Inferior parietal cortex (tissue), 1 donor: ENCODE results near the gene LIX1L.
A peak's percentile ranks its signal among the peaks of the same experiment; 100 is the strongest.

Source experiments
- DNase-seq: peaks from one replicate; pipeline ENCODE4 v3.0.0-alpha.2; 2016; ENCODE audit errors: extremely low spot score

The LIX1L gene

DNA sequence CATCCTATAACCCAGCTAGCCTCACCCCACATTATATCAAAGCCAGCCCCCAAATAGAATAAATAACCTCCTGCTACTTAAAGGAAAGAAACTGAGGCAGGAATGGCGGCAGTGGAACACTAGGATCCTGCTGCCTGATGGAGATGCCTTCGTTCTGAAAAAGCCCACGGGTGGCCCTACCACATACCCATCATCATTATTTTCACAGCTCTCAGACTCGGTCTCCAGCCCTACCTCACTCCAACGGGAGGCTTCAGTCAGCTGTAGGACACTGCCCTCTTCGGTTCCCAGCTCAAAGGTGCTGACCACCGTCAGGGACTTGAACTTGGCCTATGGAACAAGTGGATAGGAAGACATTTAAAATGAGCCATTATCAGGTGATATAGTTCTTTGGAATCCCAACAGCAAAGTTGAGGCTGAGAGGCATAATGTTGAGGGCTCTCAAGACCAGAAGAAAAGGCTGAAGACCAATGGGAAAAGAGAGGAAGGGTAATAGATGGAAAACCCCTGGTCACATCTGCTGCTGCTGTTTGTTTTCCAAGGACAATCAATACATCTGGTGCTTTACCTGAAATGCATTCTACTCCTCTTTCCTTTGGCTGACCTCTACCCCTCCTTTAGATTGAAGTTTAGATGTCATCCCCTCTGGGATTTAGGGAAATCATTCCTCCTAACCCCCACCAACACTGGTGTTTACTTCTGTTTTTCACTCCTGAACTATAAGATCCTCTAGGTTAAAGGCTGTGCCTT, 64.3 kb downstream of the LIX1L start:
- DNase-seq, result no peak

DNA sequence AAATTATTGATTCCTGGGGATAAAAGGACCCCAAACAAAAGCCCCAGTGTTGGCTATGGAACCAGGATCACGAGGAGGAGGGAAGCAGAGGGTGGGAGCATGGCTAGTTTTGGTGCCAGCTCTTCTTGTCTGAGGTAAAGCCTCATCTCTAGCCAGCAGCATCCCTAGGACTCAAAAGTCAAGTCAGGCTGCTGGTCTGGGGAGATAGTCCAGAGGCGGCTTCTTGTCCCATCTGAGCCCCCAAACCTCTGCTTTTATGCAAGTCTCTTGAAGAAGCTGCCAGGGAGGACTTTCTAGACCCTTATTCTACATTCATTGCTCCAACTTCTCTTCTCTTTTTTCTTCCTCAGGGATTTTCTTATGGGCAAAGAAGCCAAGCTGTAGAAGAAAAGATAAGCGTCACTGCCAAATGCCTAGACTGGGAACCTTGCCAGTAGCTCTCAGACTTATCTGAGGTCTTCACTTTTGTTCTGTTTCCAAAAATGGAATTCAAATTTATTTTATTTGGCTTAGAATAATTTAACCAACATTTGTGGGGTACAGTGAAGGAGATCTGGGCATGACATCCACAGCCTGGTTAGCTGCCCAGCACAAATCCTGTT, 65.2 kb downstream of the LIX1L start:
- peak; percentile 42 for DNase-seq

GRCh38 chr1:145891587-145892485, 66.0 kb downstream of the LIX1L start:
- DNase-seq, result peak; percentile 96

DNA sequence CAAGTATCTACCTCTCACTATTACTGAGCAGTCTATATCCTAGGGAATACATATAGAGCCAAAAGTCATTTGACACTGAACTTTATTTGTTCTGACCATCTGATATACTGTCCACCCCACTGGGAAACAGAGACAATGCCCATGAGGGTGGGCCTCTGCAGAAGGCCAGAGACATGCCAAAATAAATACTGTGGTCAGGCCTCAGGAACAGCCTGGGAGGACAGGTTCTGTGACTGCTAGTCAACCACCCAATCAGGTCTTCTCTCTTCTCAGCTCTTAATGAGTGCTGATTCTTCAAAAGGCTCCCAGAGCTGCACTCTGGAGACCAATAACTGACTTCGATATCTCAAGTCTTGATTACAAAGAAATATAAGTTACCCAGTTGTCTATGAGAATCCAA, 66.7 kb downstream of the LIX1L start:
- DNase-seq, result no peak

DNA sequence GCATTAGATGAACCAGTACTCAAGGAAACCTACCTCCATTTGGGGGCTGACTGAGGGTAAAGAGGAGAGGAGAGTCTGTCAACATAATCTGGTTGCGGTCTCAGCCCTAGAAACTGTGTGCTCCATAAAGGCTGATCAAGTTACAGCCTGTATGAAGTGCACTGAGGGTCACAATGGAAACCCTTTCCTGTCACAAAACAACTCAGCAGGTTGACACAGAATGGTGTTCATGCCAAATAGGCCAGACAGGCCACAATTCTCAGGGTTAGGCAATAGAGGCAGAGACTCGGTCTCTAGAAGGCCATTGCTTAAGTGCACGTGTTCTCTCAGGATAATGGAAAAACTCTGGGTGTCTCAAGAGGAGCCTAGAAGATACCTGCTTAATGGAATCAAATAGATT, 68.1 kb downstream of the LIX1L start:
- DNase-seq, result no peak

- no peak for DNase-seq
Observed at GRCh38 chr1:145887631-145888030, 70.2 kb downstream of the LIX1L start.

GRCh38 chr1:145886816-145887215, 71.0 kb downstream of the LIX1L start:
- DNase-seq, result no peak

DNA sequence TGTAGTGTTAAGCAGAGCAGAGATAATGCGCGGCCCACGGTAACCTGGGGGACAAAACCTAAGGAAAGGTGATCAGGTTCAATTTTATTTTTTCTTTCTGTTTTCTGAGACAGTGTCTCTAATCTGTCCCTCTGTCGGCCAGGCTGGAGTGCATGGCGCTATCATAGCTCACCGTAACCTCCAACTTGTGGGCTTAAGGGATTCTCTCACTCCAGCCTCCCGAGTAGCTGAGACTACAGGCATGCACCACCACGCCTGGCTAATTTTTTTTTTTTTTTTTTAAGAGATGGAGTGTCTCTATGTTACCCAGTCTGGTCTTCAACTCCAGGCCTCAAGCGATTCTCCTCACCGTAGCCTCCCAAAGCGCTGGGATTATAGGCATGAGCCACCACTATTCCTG, 71.4 kb downstream of the LIX1L start:
- no peak for DNase-seq

- peak; percentile 76 for DNase-seq
Observed at GRCh38 chr1:145885738-145886287, 72.0 kb downstream of the LIX1L start, which contains the start of gene ANKRD35. TSS of gene ANKRD35 (minus strand) at chr1:145885866. CDS start at chr1:145885758, 108 bp downstream.

- DNase-seq, result no peak
Observed at GRCh38 chr1:145884675-145885074, 73.1 kb downstream of the LIX1L start.
